ENCODE results near the gene GNG13.

The GNG13 gene

DNA sequence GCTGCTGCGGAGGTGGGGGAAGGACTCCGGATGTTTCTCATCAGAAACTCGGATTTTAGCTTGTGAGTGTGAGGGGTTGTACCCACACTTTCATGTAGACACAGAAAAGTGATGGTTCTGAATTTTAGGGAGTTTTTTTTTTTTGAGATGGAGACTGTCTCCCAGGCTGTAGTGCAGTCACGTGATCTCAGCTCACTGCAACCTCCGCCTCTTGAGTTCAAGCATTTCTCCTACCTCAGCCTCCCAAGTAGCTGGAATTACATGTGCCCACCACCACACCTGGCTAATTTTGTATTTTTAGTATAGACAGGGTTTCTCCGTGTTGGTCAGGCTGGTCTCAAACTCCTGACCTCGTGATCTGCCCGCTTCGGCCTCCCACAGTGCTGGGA, 22.4 kb upstream of the GNG13 start:
- Histone ChIP-seq H3F3A (ENCODE audit: control insufficient read depth, insufficient read depth) (no peaks in the 10 kb centered on the region), H3K9me3 (ENCODE audit: control insufficient read depth, insufficient read depth, low read length) (peaks cover 6% of the 10 kb centered on the region; the same call in 1 of the 2 replicates), H4K20me1 (ENCODE audit: control insufficient read depth, insufficient read depth, low read depth, low read length) (no peaks in the 10 kb centered on the region), H3K27me3 (ENCODE audit: control insufficient read depth, low read length) (peaks cover 10% of the 10 kb centered on the region), H3K9me2 (replicated peaks; ENCODE audit: control insufficient read depth, low read length) (no peaks in the 10 kb centered on the region), H3K4me2 (ENCODE audit: low read length) (no peak overlapping the region), H3K27ac (ENCODE audit: low read depth, low read length) (no peak overlapping the region), H3K4me3 (ENCODE audit: low read length) (no peak overlapping the region), H3K4me1 (ENCODE audit: control insufficient read depth, low read length) (peaks cover 14% of the 10 kb centered on the region), H3K79me2 (ENCODE audit: control insufficient read depth, low read length) (no peaks in the 10 kb centered on the region), H3K36me3 (ENCODE audit: control insufficient read depth, low read length) (no peaks in the 10 kb centered on the region)
- no peak for TF ChIP-seq EZH2phosphoT487 (IDR thresholded peaks at IDR 0.05; ENCODE audit: borderline replicate concordance, low read length)
- TF ChIP-seq CTCF (IDR thresholded peaks at IDR 0.05; ENCODE audit: low read depth, low read length, poor library complexity, severe bottlenecking), result no peak

GRCh38 chr16:822174-822908, 21.8 kb upstream of the GNG13 start:
- Histone ChIP-seq H3K9me2 (replicated peaks; ENCODE audit: control insufficient read depth, low read length) (no peaks in the 10 kb centered on the region), H3K27me3 (ENCODE audit: control insufficient read depth, low read length) (peaks cover 10% of the 10 kb centered on the region), H3K4me2 (ENCODE audit: low read length) (no peak overlapping the region), H3K79me2 (ENCODE audit: control insufficient read depth, low read length) (no peaks in the 10 kb centered on the region), H3K4me3 (ENCODE audit: low read length) (no peak overlapping the region), H3K9me3 (ENCODE audit: control insufficient read depth, insufficient read depth, low read length) (peaks cover 6% of the 10 kb centered on the region; the same call in 1 of the 2 replicates), H3K27ac (ENCODE audit: low read depth, low read length) (no peak overlapping the region), H3F3A (ENCODE audit: control insufficient read depth, insufficient read depth) (no peaks in the 10 kb centered on the region), H3K4me1 (ENCODE audit: control insufficient read depth, low read length) (peaks cover 14% of the 10 kb centered on the region), H4K20me1 (ENCODE audit: control insufficient read depth, insufficient read depth, low read depth, low read length) (no peaks in the 10 kb centered on the region), H3K36me3 (ENCODE audit: control insufficient read depth, low read length) (no peaks in the 10 kb centered on the region)
- no peak for TF ChIP-seq EZH2phosphoT487 (IDR thresholded peaks at IDR 0.05; ENCODE audit: borderline replicate concordance, low read length)
- no peak for TF ChIP-seq CTCF (IDR thresholded peaks at IDR 0.05; ENCODE audit: low read depth, low read length, poor library complexity, severe bottlenecking)

DNA sequence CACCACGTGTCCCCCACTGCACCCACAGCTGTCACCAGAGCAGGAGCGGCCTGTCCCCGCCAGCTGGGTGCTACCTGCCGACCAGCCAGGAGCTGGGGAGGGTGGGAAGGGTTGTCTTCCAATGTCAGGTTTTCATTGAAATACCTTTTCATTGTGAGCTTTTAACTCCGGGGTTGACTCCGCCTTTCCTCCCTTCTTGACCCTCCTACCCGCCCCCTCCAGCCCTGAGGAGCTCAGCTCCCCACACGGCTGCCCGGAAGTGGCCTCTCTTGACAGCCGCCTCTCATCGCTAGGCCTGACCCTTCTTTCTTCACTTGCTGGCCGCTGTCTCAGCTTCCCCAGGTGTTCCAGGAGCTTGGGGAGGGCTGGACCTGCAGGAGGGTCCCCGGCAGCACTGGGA, 21.2 kb upstream of the GNG13 start:
- peaks cover 10% of the 10 kb centered on the region for H3K27me3 ChIP-seq (ENCODE audit: control insufficient read depth, low read length)
- no peak overlapping the region for H3K27ac ChIP-seq (ENCODE audit: low read depth, low read length)
- H3K9me3 ChIP-seq (ENCODE audit: control insufficient read depth, insufficient read depth, low read length), result peaks cover 6% of the 10 kb centered on the region; the same call in 1 of the 2 replicates
- H3K4me2 ChIP-seq (ENCODE audit: low read length), result no peak overlapping the region
- no peak overlapping the region for H3K4me3 ChIP-seq (ENCODE audit: low read length)
- TF ChIP-seq CTCF (IDR thresholded peaks at IDR 0.05; ENCODE audit: low read depth, low read length, poor library complexity, severe bottlenecking) (no peak), EZH2phosphoT487 (IDR thresholded peaks at IDR 0.05; ENCODE audit: borderline replicate concordance, low read length) (no peak)
- peaks cover 14% of the 10 kb centered on the region for H3K4me1 ChIP-seq (ENCODE audit: control insufficient read depth, low read length)
- H4K20me1 ChIP-seq (ENCODE audit: control insufficient read depth, insufficient read depth, low read depth, low read length), result no peaks in the 10 kb centered on the region
- H3K9me2 ChIP-seq (replicated peaks; ENCODE audit: control insufficient read depth, low read length), result no peaks in the 10 kb centered on the region
- H3K79me2 ChIP-seq (ENCODE audit: control insufficient read depth, low read length), result no peaks in the 10 kb centered on the region
- H3K36me3 ChIP-seq (ENCODE audit: control insufficient read depth, low read length), result no peaks in the 10 kb centered on the region
- no peaks in the 10 kb centered on the region for H3F3A ChIP-seq (ENCODE audit: control insufficient read depth, insufficient read depth)
